ENCODE measurements around the gene GAL3ST1.

DNA sequence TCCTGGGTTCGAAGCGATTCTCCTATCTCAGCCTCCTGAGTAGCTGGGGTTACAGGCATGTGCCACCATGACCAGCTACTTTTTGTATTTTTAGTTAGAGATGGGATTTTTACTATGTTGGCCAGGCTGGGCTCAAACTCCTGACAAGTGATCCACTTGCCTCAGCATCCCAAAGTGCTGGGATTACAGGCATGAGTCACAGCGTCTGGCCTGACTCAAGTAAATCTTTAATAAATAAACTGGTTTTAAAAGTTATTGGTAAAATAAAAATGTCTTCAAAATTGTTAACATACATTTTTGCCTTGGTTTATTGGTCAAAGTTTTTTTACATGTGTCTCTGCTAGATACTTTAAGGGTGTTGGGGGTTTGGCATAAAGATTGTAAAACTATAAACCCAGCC, 24.5 kb upstream of the GAL3ST1 start:
- TF ChIP-seq POLR2AphosphoS5 (IDR thresholded peaks at IDR 0.05) (no peak), CTCF (IDR thresholded peaks at IDR 0.05) (no peak), POLR2A (IDR thresholded peaks at IDR 0.05) (no peak), EP300 (IDR thresholded peaks at IDR 0.05) (no peak)
